DND-41 (cell line): Measurements from ENCODE around the gene ALS2.

Source experiments
- EZH2 ChIP-seq: IDR thresholded peaks from 3 replicates; pipeline ENCODE4 v1.6.1; 2012; ENCODE audit warnings: borderline replicate concordance, low read depth, mild to moderate bottlenecking, moderate library complexity, low read length, inconsistent platforms; ENCODE audit not compliant: severe bottlenecking
- TF ChIP-seq, protein P1 (sequence below): IDR thresholded peaks from 2 replicates; pipeline ENCODE4 v1.5.1; 2012; ENCODE audit warnings: borderline replicate concordance, low read length, moderate library complexity, mild to moderate bottlenecking; ENCODE audit not compliant: poor library complexity, severe bottlenecking; ENCODE audit errors: extremely low read depth

DNA sequence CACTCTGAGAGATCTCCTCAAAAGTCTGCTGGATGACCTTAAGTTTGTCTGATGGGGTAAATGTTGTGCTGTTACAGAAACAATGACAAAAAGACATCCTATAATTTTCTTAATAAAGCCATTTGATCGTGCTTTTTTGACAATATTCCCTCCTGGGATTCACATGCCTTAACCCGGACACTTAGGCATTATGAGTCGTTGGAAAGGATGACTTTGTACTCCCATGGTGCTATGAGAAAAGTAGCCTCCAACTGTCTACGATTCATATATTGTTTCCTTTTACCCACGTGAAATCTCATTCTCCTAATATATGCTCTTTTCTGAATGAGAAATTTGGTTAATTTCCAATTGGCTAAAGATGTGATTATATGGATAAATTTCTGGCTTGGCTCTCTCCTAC lies 76.2 kb downstream of the ALS2 start:
- TF ChIP-seq, protein P1, sequence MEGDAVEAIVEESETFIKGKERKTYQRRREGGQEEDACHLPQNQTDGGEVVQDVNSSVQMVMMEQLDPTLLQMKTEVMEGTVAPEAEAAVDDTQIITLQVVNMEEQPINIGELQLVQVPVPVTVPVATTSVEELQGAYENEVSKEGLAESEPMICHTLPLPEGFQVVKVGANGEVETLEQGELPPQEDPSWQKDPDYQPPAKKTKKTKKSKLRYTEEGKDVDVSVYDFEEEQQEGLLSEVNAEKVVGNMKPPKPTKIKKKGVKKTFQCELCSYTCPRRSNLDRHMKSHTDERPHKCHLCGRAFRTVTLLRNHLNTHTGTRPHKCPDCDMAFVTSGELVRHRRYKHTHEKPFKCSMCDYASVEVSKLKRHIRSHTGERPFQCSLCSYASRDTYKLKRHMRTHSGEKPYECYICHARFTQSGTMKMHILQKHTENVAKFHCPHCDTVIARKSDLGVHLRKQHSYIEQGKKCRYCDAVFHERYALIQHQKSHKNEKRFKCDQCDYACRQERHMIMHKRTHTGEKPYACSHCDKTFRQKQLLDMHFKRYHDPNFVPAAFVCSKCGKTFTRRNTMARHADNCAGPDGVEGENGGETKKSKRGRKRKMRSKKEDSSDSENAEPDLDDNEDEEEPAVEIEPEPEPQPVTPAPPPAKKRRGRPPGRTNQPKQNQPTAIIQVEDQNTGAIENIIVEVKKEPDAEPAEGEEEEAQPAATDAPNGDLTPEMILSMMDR: no peak
- TF ChIP-seq EZH2: no peak
